Kidney epithelial cell (primary cell): ENCODE measurements around the gene HMOX2. TPM values are rescaled to one million over a fixed set of nuclear protein-coding genes. Genes with fewer than 3 reads are reported as not detected.

ENCODE experiments used
- DNase-seq: peaks from one replicate; pipeline ENCODE4 v3.0.0-alpha.2; 2010; ENCODE audit warnings: low read depth
- H3K27me3 ChIP-seq: 2 replicates; pipeline ENCODE4 v1.6.0; 2011; ENCODE audit warnings: low read length; ENCODE audit not compliant: control insufficient read depth, insufficient read depth
- H3K36me3 ChIP-seq: 2 replicates; pipeline ENCODE4 v1.5.1; 2011; ENCODE audit warnings: low read length; ENCODE audit not compliant: control insufficient read depth, insufficient read depth
- H3K4me3 ChIP-seq: 2 replicates; pipeline ENCODE4 v1.5.1; 2011; ENCODE audit warnings: low read depth, mild to moderate bottlenecking, control low read depth, low read length
- total RNA-seq: library from RNA; depleted of rRNA; stranded (reverse); fragments of >200 nt; gene quantifications from 2 replicates; pipeline ENCODE4 v1.2.3, GENCODE V29; 2015
- TF ChIP-seq, protein P1 (sequence below): IDR thresholded peaks from 2 replicates; pipeline ENCODE4 v1.5.1; 2011; ENCODE audit warnings: mild to moderate bottlenecking, moderate library complexity, low read length, control low read depth, inconsistent platforms; ENCODE audit not compliant: insufficient read depth, poor library complexity, severe bottlenecking

HMOX2 gene
- total RNA-seq, 1 donor from 2014 or later = 64.4 TPM

DNA sequence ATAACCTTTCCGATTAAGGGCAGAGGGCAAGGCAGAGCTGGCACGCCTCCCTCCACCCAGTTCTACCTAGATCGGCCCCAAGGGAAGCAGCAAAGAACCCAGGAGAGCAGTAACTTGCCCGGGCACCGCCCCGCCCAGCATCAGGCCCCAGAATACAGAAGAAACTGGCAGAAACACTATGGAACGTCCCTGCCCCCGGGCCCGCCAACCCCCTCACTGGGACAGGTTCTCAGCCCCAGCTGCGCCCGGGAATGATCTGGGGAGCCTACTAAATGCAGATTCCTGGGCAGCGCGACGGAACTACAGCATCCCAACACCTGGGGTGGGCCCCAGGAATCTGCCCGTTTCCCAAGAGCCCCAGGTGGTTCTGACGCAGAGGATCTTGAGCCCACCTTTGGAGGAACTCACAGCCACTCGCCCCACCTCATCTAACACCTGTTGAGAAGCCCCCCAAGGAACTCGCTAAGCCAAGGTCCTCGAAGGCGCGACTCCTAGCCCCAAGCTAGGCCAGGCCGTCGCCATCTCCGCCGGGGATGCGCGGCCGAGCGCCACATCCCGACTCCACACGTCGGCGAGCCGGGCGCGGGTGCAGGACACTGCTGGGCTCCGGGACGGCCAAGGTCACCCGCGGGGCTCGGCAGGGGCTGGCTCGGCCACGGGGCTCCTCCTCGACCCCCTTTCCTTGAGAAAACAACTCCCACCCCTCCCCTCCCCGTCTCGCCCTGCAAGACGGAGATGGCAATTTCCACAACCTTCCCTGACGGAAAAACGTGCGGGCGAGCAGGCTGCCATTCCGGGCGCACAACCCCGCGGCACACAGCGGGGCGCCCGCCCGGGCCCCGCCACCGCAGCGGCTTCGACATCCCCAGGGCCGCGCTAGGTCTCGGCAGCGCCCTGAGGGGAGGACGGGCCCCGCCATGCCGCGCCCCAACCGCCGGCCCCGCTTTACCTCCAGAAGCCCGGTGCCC, 61.5 kb downstream of the HMOX2 start:
- H3K4me3 ChIP-seq = peak overlapping the region; percentile 61
- DNase-seq = no peak
- TF ChIP-seq, protein P1, sequence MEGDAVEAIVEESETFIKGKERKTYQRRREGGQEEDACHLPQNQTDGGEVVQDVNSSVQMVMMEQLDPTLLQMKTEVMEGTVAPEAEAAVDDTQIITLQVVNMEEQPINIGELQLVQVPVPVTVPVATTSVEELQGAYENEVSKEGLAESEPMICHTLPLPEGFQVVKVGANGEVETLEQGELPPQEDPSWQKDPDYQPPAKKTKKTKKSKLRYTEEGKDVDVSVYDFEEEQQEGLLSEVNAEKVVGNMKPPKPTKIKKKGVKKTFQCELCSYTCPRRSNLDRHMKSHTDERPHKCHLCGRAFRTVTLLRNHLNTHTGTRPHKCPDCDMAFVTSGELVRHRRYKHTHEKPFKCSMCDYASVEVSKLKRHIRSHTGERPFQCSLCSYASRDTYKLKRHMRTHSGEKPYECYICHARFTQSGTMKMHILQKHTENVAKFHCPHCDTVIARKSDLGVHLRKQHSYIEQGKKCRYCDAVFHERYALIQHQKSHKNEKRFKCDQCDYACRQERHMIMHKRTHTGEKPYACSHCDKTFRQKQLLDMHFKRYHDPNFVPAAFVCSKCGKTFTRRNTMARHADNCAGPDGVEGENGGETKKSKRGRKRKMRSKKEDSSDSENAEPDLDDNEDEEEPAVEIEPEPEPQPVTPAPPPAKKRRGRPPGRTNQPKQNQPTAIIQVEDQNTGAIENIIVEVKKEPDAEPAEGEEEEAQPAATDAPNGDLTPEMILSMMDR = no peak
- H3K36me3 ChIP-seq = no peaks in the 10 kb centered on the region
- H3K27me3 ChIP-seq = no peaks in the 10 kb centered on the region

DNA sequence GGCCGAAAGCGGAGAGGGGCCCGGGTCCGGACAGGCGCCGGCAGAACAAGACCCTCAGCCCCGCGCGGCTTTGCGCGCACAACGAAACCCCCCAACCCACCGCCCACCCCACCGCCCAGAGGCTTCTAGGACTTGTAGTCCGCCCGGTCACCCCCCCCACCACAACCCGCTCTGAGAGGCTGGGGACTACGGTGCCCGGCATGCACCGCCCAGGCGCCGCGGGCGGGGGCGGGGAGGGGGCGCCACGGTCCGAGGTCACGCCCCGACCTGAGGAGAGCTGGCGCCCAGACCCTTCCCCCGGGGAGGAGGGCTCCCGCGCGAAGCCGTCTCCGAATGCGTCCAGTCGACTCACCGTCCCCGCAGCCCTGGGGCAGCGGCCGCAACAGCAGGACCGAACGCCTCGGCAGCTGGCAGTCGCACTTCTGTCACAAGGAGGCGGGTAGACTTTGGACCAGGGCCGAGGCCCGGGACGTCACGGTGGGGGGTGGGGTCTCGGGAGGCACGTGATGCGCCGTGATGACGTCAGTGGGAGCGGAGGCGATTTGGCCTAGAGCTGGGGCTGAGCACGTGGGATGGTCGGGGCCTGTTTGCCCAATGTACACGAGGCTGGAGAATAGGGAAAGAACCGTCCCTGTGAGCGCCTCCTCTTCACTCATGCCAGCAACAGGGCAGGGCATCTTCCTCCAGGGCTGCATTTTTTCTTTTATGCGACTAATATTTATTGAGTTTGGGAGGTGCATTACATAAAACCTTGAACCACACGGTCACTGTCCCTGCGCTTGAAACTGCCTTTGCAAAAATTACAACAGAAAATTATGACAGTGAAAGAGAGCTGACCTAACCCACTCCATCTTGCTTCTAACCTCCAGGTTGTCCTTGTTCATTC, 62.4 kb downstream of the HMOX2 start, which contains the start of gene CDIP1:
CDIP1 (minus strand) TSS at position 424 of the 886 bp plus-strand sequence. CDS start 24,643 bp downstream, outside the sequence.
- DNase-seq = peak; percentile 59
- Histone ChIP-seq H3K36me3 (no peaks in the 10 kb centered on the region), H3K4me3 (peak within 1 kb of the TSS; percentile 61), H3K27me3 (no peaks in the 10 kb centered on the region)
- TF ChIP-seq, protein P1 = no peak

DNA sequence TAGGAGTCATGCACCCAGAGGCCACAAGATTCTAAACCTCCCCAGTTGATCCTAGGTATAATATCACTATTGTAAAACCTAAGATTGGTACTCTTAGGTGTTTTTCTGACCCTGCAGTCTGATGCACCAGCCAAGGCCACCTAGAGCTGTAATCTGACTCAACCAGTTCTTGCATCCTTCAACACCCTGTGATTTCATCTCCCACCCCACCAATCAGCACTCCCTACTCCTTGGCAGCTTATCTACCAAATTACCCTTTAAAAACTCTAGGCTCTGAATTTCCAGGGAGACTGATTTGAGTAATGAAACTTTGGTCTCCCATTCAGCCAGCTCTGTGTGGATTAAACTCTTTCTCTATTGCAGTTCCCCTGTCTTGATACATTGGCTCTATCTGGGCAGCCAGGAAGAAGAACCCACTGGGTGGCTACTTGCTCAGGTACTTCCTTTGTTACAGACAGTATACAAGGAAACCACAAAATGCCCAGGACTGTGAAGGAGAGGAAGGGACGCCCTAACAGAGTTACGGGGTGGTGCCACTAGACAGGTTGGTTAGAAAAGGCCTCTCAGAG, 63.6 kb downstream of the HMOX2 start:
- no peaks in the 10 kb centered on the region for H3K27me3 ChIP-seq
- TF ChIP-seq, protein P1 = no peak
- DNase-seq = no peak
- no peaks in the 10 kb centered on the region for H3K36me3 ChIP-seq
- H3K4me3 ChIP-seq = no peak overlapping the region

DNA sequence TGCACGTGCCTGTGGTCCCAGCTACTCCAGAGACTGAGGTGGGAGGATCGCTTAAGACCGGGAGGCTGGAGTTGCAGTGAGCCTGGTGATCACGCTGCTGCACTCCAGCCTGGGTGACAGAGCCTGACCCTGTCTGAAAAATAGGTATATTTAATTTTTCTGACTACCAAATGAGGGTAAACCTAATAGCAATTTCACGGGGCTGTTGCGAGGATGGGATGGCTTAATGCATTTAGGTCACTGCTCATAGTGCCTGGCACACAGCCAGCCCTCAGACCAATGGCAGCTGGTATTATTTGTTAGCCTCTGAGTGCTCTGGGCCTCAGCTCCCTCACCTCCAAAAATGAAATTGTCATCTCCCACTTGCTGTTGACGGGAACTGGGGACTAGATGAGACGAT, 68.3 kb downstream of the HMOX2 start:
- Histone ChIP-seq H3K4me3 (no peak overlapping the region), H3K36me3 (no peaks in the 10 kb centered on the region), H3K27me3 (no peaks in the 10 kb centered on the region)
- DNase-seq = no peak
- TF ChIP-seq, protein P1 = no peak

DNA sequence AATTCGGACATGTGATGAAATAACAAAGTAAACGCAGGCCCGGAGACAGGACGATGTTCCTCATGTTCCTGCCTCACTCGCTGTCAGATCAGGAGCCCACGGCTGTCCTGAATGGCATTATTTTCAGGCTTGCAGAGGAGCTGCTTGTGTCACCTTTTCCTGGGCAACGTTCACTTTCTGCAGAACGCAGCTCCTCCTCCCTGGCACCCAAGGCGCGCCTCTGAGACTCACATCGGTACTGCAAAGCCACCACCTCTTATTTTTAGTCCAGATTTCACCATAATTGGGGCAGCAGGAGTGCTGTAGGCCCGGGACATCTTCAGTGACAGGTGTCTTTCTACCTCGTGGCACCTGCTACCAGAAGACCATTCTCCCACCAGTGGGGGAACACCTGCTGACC, 71.9 kb downstream of the HMOX2 start:
- H3K27me3 ChIP-seq = peaks cover 8% of the 10 kb centered on the region
- H3K36me3 ChIP-seq = no peaks in the 10 kb centered on the region
- TF ChIP-seq, protein P1 = no peak

More for the DNA sequence above, 71.9 kb downstream of the HMOX2 start:
- no peak overlapping the region for H3K4me3 ChIP-seq
- DNase-seq = no peak
